Measurements from ENCODE around the gene MCRIP2.

Gene MCRIP2

DNA sequence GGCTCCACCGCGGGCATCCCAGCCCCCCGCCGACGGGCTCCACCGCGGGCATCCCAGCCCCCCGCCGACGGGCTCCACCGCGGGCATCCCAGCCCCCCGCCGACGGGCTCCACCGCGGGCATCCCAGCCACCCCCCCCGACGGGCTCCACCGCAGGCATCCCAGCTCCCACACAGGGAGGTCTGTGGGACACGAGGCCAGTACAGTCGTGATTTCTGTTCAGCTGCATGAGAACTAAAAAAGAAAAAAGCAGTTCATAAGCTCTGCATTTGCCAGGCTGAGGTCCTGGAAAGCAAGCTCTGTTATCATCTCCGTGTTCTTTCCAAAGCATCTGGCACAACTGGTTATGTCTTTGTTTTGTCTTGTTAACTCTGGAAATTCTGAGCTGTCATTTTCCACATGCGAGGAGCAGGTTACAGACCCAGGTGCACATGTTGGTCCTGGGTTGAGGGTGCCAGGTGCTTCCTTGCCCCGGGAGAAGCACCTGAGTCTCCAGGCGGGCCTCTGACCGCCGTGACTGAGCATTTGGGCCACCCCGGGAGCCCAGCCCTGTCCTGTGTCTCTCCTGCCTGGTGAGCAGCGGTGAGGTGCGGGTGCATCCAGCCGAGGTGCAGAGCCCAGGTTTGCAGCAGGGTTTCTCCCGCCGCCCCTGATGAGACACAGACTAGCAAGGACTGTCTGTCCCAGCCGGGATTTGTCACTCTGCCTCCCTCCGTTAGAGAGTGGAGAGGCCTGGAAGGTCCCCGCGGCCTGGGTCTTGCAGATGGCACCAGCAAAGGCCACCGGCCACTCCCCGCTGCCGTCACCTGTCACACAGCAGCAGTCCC is 20.7 kb upstream of the MCRIP2 start:
- no peaks in the 10 kb centered on the region for H3K79me2 ChIP-seq (ENCODE audit: insufficient read depth, low read length)
- H3K36me3 ChIP-seq (ENCODE audit: insufficient read depth, low read length), result no peaks in the 10 kb centered on the region
- H3K27ac ChIP-seq (ENCODE audit: low read depth, low read length, poor library complexity, severe bottlenecking), result no peak overlapping the region
- no peak overlapping the region for H3K4me3 ChIP-seq (ENCODE audit: low read depth, low read length, poor library complexity, severe bottlenecking)
- no peak overlapping the region for H3K9ac ChIP-seq (ENCODE audit: low read length)
- H3K4me1 ChIP-seq (ENCODE audit: insufficient read depth, low read length, severe bottlenecking), result peaks cover 14% of the 10 kb centered on the region
- H3K9me3 ChIP-seq (ENCODE audit: low read length), result no peaks in the 10 kb centered on the region
- H3K4me2 ChIP-seq (ENCODE audit: low read length), result no peak overlapping the region
- no peaks in the 10 kb centered on the region for H3K27me3 ChIP-seq (ENCODE audit: insufficient read depth, low read length)
- TF ChIP-seq, protein P1, sequence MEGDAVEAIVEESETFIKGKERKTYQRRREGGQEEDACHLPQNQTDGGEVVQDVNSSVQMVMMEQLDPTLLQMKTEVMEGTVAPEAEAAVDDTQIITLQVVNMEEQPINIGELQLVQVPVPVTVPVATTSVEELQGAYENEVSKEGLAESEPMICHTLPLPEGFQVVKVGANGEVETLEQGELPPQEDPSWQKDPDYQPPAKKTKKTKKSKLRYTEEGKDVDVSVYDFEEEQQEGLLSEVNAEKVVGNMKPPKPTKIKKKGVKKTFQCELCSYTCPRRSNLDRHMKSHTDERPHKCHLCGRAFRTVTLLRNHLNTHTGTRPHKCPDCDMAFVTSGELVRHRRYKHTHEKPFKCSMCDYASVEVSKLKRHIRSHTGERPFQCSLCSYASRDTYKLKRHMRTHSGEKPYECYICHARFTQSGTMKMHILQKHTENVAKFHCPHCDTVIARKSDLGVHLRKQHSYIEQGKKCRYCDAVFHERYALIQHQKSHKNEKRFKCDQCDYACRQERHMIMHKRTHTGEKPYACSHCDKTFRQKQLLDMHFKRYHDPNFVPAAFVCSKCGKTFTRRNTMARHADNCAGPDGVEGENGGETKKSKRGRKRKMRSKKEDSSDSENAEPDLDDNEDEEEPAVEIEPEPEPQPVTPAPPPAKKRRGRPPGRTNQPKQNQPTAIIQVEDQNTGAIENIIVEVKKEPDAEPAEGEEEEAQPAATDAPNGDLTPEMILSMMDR (IDR thresholded peaks at IDR 0.05; ENCODE audit: low read length), result no peak
- no peak for TF ChIP-seq EZH2 (IDR thresholded peaks at IDR 0.05; ENCODE audit: borderline replicate concordance, low read length)
- H2AFZ ChIP-seq (ENCODE audit: low read length), result no peak overlapping the region
- no peaks in the 10 kb centered on the region for H4K20me1 ChIP-seq (ENCODE audit: insufficient read depth, low read length)
- H3K9me2 ChIP-seq (ENCODE audit: low read depth, low read length), result no peaks in the 10 kb centered on the region
- no peaks in the 10 kb centered on the region for H3F3A ChIP-seq (ENCODE audit: insufficient read depth, low read length)

DNA sequence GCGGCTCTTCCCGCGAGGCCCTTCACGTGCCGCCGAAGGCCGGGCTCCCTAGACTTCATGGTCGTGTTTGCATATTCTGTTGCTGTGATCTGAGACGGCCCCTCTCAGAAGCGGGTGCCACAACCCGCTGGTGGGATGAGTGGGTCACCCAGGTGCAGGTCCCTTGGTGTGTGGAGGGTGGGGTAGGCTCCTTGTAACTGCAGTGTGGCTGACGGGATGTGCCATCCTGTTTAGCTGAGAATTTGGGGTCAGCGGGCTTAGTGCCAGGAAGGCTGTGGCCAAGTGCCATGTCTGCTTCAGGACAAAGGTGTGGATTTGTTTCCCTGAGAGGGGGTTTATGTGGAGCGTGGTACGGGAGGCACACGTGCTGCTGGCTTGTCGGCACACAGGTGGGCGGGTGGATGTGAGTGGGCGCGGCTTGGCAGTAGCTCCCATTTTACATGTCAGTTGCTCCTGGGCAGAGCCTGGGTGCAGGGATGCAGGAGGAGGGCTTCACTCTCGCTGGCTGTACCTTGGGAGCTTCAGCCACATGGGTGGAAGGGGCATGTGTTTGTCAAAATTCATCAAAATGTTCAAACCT is 20.0 kb upstream of the MCRIP2 start:
- Histone ChIP-seq H3K9ac (ENCODE audit: low read length) (no peak overlapping the region), H2AFZ (ENCODE audit: low read length) (no peak overlapping the region), H3F3A (ENCODE audit: insufficient read depth, low read length) (no peaks in the 10 kb centered on the region), H3K9me2 (ENCODE audit: low read depth, low read length) (no peaks in the 10 kb centered on the region), H3K4me1 (ENCODE audit: insufficient read depth, low read length, severe bottlenecking) (peaks cover 14% of the 10 kb centered on the region), H3K9me3 (ENCODE audit: low read length) (no peaks in the 10 kb centered on the region), H3K27me3 (ENCODE audit: insufficient read depth, low read length) (no peaks in the 10 kb centered on the region), H3K4me3 (ENCODE audit: low read depth, low read length, poor library complexity, severe bottlenecking) (no peak overlapping the region), H3K4me2 (ENCODE audit: low read length) (no peak overlapping the region), H3K79me2 (ENCODE audit: insufficient read depth, low read length) (no peaks in the 10 kb centered on the region), H3K36me3 (ENCODE audit: insufficient read depth, low read length) (no peaks in the 10 kb centered on the region), H4K20me1 (ENCODE audit: insufficient read depth, low read length) (no peaks in the 10 kb centered on the region), H3K27ac (ENCODE audit: low read depth, low read length, poor library complexity, severe bottlenecking) (no peak overlapping the region)
- TF ChIP-seq EZH2 (IDR thresholded peaks at IDR 0.05; ENCODE audit: borderline replicate concordance, low read length), result no peak
- TF ChIP-seq, protein P1 (IDR thresholded peaks at IDR 0.05; ENCODE audit: low read length), result no peak

DNA sequence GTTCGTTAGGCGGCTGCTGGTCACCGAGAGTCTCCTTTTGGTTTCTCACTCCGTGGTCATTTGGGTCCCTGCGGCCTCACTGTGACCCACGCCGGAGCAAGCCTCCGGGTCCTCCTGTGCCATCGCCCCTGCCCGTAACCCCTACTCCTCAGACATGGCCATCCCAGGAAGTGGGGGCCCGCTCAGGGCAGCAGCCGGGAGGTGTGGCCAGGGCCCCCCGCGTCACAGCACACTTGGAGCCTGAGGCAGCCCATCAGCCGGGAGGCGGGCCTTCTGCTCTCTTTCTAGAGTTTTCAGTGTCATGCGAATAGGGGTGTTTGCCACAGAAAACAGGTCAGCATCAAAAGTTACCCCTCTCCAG is 18.7 kb upstream of the MCRIP2 start:
- H3K9ac ChIP-seq (ENCODE audit: low read length), result no peak overlapping the region
- no peak overlapping the region for H3K4me2 ChIP-seq (ENCODE audit: low read length)
- peaks cover 14% of the 10 kb centered on the region for H3K4me1 ChIP-seq (ENCODE audit: insufficient read depth, low read length, severe bottlenecking)
- H3K4me3 ChIP-seq (ENCODE audit: low read depth, low read length, poor library complexity, severe bottlenecking), result no peak overlapping the region
- TF ChIP-seq, protein P1 (IDR thresholded peaks at IDR 0.05; ENCODE audit: low read length), result no peak
- no peak for TF ChIP-seq EZH2 (IDR thresholded peaks at IDR 0.05; ENCODE audit: borderline replicate concordance, low read length)
- H4K20me1 ChIP-seq (ENCODE audit: insufficient read depth, low read length), result no peaks in the 10 kb centered on the region
- no peaks in the 10 kb centered on the region for H3K27me3 ChIP-seq (ENCODE audit: insufficient read depth, low read length)
- no peaks in the 10 kb centered on the region for H3K36me3 ChIP-seq (ENCODE audit: insufficient read depth, low read length)
- no peaks in the 10 kb centered on the region for H3K79me2 ChIP-seq (ENCODE audit: insufficient read depth, low read length)
- no peaks in the 10 kb centered on the region for H3F3A ChIP-seq (ENCODE audit: insufficient read depth, low read length)
- H3K27ac ChIP-seq (ENCODE audit: low read depth, low read length, poor library complexity, severe bottlenecking), result no peak overlapping the region
- no peaks in the 10 kb centered on the region for H3K9me3 ChIP-seq (ENCODE audit: low read length)
- no peaks in the 10 kb centered on the region for H3K9me2 ChIP-seq (ENCODE audit: low read depth, low read length)
- H2AFZ ChIP-seq (ENCODE audit: low read length), result no peak overlapping the region
